Subcutaneous abdominal adipose tissue (tissue), 5 donors: Measurements from ENCODE around the gene ST6GALNAC3.

ENCODE experiments used
- H3K27ac ChIP-seq: one replicate; pipeline ENCODE4 v1.7.0; 2013; ENCODE audit warnings: low read depth, mild to moderate bottlenecking, inconsistent platforms, low read length, moderate library complexity
- H3K27me3 ChIP-seq, 5 donors: one replicate each; pipeline ENCODE4 v1.7.0; 2013; ENCODE audit warnings: low read length in 5 of 5, inconsistent platforms in 1 of 5; ENCODE audit not compliant: control insufficient read depth in 5 of 5, insufficient read depth in 4 of 5
- H3K36me3 ChIP-seq, 5 donors: one replicate each; pipeline ENCODE4 v1.7.0; 2013; ENCODE audit warnings: low read length in 5 of 5; ENCODE audit not compliant: control insufficient read depth in 5 of 5, insufficient read depth in 5 of 5
- H3K4me1 ChIP-seq, 5 donors: one replicate each; pipeline ENCODE4 v1.7.0; 2013; ENCODE audit warnings: low read length in 5 of 5, mild to moderate bottlenecking in 3 of 5, moderate library complexity in 1 of 5; ENCODE audit not compliant: control insufficient read depth in 5 of 5, insufficient read depth in 5 of 5
- H3K4me3 ChIP-seq, 5 donors: one replicate each; pipeline ENCODE4 v1.7.0; 2013; ENCODE audit warnings: low read length in 5 of 5, low read depth in 1 of 5
- H3K9ac ChIP-seq, 5 donors: one replicate each; pipeline ENCODE4 v1.7.0; 2013; ENCODE audit warnings: low read length in 5 of 5, mild to moderate bottlenecking in 4 of 5, moderate library complexity in 3 of 5
- H3K9me3 ChIP-seq, 5 donors: one replicate each; pipeline ENCODE4 v1.7.0; 2013; ENCODE audit warnings: low read length in 5 of 5; ENCODE audit not compliant: control insufficient read depth in 5 of 5
- donor health status: healthy.
- donor health status: healthy.
- donor health status: healthy.
- donor health status: healthy.
- donor health status: healthy.

ST6GALNAC3 gene

DNA sequence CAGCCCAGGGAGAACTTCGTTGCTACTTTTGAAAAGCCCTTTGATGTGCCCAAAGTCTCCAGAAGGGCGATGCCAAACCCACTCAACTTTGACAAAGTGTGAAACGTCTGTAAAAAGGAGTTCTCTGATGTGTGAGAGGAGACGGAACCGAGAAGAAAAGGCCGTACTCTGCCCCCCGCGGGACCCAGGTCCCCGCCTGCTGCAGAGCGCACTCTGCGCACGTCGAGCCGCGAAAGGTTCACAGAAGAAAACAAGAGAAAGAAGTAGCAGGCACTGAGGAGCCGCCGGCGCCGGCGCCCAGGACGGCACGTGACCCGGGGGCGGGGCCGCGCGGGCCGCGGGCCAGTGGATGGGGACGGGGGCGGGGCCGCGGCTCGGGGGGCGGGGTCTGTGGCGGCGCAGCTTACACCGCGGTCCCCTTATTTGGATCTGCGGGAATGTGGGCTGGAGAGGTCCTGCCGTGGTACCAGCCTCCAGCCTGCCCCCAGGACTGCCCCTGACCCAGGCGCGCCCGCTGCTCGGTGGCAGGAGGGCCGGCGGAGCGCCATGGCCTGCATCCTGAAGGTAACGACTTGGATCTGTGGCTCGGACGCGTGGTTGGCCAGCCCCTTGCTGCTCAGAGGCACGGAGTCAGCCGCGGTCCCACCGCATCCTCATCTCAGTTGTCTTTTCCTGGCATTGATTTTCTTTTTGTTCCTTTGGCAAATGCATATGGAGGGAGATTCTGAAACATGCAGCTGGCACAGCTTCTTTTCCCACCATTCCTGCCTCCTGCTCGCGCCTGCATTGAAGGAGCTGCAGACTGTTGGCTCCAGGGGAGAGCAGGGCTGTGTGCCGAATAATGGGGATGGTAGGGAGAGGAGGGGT is at the start of gene ST6GALNAC3:
ST6GALNAC3 (plus strand) TSS at position 426 of the 867 bp plus-strand sequence.
- peak within 1 kb of the TSS; percentile 80 to 89 (median 85) for H3K4me3 ChIP-seq
- peak within 1 kb of the TSS; percentile 76 for H3K27ac ChIP-seq

DNA sequence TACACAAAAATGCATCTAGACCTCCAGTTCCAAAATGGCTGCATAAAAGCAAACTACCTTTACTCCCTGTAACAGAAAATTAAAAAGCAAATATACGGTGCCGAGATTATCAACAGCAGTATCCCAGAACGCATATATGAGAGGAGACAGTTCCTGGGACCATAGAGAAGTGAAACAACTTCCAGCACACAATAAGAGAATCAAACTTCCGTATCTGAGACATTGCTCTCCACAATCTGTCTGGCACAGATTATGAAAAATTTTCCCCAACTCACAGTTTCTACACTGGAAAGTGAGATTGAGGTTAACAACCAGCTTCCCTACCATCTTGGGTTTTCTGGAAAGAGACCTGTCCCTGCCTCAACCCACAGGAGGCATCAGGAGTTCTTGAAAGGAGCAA is 47.2 kb upstream of the ST6GALNAC3 start:
- H3K27me3 ChIP-seq: peaks cover 0 to 5% (median 0%) of the 10 kb centered on the region in 5 donors
- H3K4me1 ChIP-seq: no peaks in the 10 kb centered on the region
- H3K9ac ChIP-seq: no peak overlapping the region
- H3K4me3 ChIP-seq: no peak overlapping the region
- no peaks in the 10 kb centered on the region for H3K36me3 ChIP-seq
- H3K27ac ChIP-seq: no peak overlapping the region
- H3K9me3 ChIP-seq: peaks cover 0 to 3% (median 0%) of the 10 kb centered on the region in 5 donors

More for the DNA sequence above, at the start of gene ST6GALNAC3:
- Histone ChIP-seq H3K9ac (peak within 1 kb of the TSS; percentile 50 to 84 (median 57)), H3K27me3 (no peaks in the 10 kb centered on the region), H3K36me3 (no peaks in the 10 kb centered on the region), H3K9me3 (no peaks in the 10 kb centered on the region), H3K4me1 (peaks cover 0 to 27% (median 19%) of the 10 kb centered on the region in 5 donors)

- Histone ChIP-seq H3K9ac (no peak overlapping the region), H3K27ac (no peak overlapping the region), H3K4me1 (no peaks in the 10 kb centered on the region), H3K9me3 (peaks cover 0 to 3% (median 0%) of the 10 kb centered on the region in 5 donors), H3K4me3 (no peak overlapping the region), H3K36me3 (no peaks in the 10 kb centered on the region), H3K27me3 (peaks cover 0 to 5% (median 0%) of the 10 kb centered on the region in 5 donors)
These were observed 45.2 kb upstream of the ST6GALNAC3 start for GRCh38 chr1:76029331-76029730.

DNA sequence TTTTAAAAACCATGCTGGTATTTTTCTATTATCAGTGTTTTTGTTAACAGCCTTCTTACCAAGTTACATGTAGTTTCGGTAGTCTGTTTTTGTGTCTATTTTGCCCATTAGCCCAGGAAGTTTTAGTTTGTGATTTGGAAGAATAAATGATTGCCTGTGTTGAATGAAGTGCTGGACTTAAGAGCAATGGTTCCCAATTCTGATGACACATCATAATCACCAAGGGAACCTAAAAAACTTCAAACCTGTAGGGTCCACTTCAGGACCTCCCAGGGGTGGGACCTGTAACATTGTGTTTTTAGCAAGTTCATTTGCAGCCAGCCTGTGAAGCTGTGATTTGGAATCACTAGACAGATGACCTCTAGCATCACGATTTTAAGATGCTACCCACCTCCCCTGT is 43.0 kb upstream of the ST6GALNAC3 start:
- no peaks in the 10 kb centered on the region for H3K36me3 ChIP-seq
- no peak overlapping the region for H3K9ac ChIP-seq

GRCh38 chr1:76033800-76034475 is 40.6 kb upstream of the ST6GALNAC3 start:
- no peaks in the 10 kb centered on the region for H3K27me3 ChIP-seq
- H3K9ac ChIP-seq: no peak overlapping the region
- H3K4me3 ChIP-seq: no peak overlapping the region
- no peaks in the 10 kb centered on the region for H3K36me3 ChIP-seq
- H3K27ac ChIP-seq: no peak overlapping the region
- H3K4me1 ChIP-seq: no peaks in the 10 kb centered on the region
- H3K9me3 ChIP-seq: no peaks in the 10 kb centered on the region

More for the DNA sequence above, 43.0 kb upstream of the ST6GALNAC3 start:
- no peak overlapping the region for H3K27ac ChIP-seq
- no peaks in the 10 kb centered on the region for H3K4me1 ChIP-seq
- no peaks in the 10 kb centered on the region for H3K27me3 ChIP-seq
- peaks cover 0 to 3% (median 0%) of the 10 kb centered on the region in 5 donors for H3K9me3 ChIP-seq
- no peak overlapping the region for H3K4me3 ChIP-seq

DNA sequence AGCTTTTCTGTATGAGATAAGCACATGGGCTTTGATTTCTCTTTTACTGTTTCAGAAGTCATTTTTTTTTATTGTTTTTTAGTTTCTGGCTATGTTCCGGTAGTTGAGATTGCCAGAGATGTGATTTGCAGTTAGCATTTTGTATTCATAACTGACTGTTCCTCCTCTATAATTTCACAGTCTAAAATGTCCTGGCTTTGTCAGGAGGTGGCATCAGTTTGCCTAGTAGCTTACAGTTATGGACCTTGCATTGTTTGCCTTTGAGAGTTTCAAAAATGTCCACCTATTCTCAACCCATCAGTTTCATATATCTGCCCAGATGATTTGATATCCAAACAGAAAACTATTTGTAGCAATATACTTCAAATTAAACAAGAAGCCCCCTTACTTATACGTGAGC is 39.5 kb upstream of the ST6GALNAC3 start:
- no peaks in the 10 kb centered on the region for H3K9me3 ChIP-seq
- no peaks in the 10 kb centered on the region for H3K36me3 ChIP-seq
- no peak overlapping the region for H3K9ac ChIP-seq
- H3K4me3 ChIP-seq: no peak overlapping the region
- no peaks in the 10 kb centered on the region for H3K27me3 ChIP-seq
- H3K4me1 ChIP-seq: no peaks in the 10 kb centered on the region
- H3K27ac ChIP-seq: no peak overlapping the region

DNA sequence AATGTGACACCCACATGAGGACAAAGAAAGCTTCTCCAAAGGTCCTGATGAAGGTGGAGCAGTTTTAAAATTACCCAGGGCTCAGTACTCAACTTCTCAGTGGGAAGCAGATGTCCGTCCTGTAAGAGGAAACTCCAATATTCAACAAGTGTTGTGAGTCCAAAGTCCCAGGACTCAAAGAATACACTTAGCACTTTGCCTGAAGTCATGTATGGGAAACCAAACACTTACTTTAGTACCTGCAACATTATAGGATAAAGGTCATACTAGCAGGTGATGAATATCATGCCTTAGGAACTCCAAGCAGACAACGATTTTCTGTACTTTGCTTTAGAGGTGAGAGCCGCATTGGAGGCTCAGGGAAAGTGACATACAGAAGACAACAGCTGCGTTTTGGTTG is 37.2 kb upstream of the ST6GALNAC3 start:
- Histone ChIP-seq H3K27me3 (no peaks in the 10 kb centered on the region), H3K27ac (no peak overlapping the region), H3K4me3 (no peak overlapping the region), H3K9ac (no peak overlapping the region), H3K36me3 (no peaks in the 10 kb centered on the region), H3K4me1 (no peaks in the 10 kb centered on the region), H3K9me3 (no peaks in the 10 kb centered on the region)

DNA sequence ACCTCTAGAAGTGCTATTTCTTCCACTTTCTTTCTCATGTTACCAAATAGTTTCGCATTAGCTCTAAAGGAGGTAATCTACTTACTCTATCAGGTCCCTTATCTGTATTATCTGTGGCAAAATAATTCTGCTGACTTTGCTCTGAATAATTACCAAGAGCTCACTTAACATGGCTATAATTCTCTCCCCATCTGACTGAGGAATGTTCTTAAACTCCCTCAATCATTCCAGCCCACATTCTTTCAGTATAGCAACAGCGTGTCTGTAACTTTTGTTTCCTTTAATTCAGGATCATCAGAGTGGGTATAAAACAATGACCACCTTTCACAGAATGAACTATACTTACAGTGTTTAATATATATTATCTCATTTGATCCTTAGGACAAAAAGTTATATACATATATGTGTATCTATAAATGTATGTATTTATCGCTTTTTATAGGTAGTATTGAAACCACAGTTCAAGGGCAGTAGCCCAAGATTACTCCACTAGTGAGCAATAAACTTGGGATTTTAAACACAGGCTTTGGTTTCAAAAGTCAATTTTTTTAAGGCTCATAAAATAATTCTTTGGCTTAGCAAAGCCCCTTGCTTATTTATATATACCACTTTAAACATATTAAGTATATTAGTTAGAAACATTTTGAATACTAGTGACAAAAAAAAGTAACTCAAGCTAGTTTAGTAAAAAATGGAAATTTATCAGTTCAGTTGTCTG is 36.1 kb upstream of the ST6GALNAC3 start:
- no peaks in the 10 kb centered on the region for H3K4me1 ChIP-seq

DNA sequence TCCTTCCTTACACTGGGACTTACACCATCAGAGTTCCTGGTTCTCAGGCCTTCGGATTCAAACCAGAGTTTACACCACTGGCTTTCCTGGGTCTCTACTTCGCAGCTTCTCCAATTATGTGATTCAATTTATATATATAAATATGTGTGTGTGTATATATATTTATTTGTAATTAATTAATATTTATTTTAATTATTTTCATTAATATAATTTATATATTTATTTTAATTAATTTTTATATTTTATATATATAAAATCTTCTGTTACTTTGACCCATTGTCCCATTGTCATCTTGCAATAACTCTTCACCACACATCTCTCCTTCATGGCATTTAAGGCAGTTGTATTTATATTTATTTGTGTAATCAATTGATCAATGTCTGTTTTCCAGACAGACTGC is 28.4 kb upstream of the ST6GALNAC3 start:
- Histone ChIP-seq H3K9me3 (no peaks in the 10 kb centered on the region), H3K27me3 (no peaks in the 10 kb centered on the region), H3K27ac (no peak overlapping the region), H3K9ac (no peak overlapping the region), H3K36me3 (no peaks in the 10 kb centered on the region), H3K4me3 (no peak overlapping the region), H3K4me1 (no peaks in the 10 kb centered on the region)

More for the DNA sequence above, 36.1 kb upstream of the ST6GALNAC3 start:
- Histone ChIP-seq H3K27ac (no peak overlapping the region), H3K27me3 (no peaks in the 10 kb centered on the region), H3K36me3 (no peaks in the 10 kb centered on the region), H3K9ac (no peak overlapping the region), H3K4me3 (no peak overlapping the region), H3K9me3 (no peaks in the 10 kb centered on the region)
